K562 (cell line): ENCODE results near the gene KAZALD1. TPM values are rescaled to one million over a fixed set of nuclear protein-coding genes. Genes with fewer than 3 reads are reported as not detected.

Experiments
- ATAC-seq: fragments of 200-7000 bp; cut with Tn5 transposase; 3 replicates; pipeline ENCODE4 v1.9.1; 2020; ENCODE audit warnings: moderate library complexity
- BruUV-seq: library from RNA; stranded (reverse); fragments of 400-500 nt; replicated peaks from 2 replicates; lab custom pipeline; 2021; lab: Mats Ljungman, UMichigan
- CTCF ChIA-PET: fragments of 300-600 bp; formaldehyde crosslinking; extraction: SDS; loops from one replicate; lab custom pipeline; 2021; ENCODE audit warnings: low intra/inter-chr PET ratio; lab: Yijun Ruan, JAX
- POLR2A ChIA-PET: fragments of 300-600, 350-650 bp; sonication (Branson Sonifier 250); formaldehyde crosslinking; extraction: SDS; loops from one replicate; lab custom pipeline; 2021; ENCODE audit warnings: antibody characterized with exemption, inconsistent platforms; lab: Yijun Ruan, JAX
- DNase-seq, 4 experiments: peaks; one replicate each; pipeline versions ENCODE4 v3.0.0 to v3.0.0-alpha.2; 2011 to 2018; ENCODE audit warnings: low spot score in 3 of 4, mixed read lengths in 3 of 4; ENCODE audit errors: extremely low read depth in 1 of 4
- FAIRE-seq: peaks from 2 replicates; lab custom pipeline; 2011; peaks lifted over from hg19 to GRCh38; lab: Jason Lieb, UNC
- H2AFZ ChIP-seq: 2 replicates; pipeline ENCODE4 v1.6.0; 2011; ENCODE audit warnings: low read depth, low read length, control low read depth, inconsistent platforms
- H3K27ac ChIP-seq: fragments of 200-600 bp; 3 replicates; pipeline ENCODE4 v1.8.0; 2011; ENCODE audit warnings: low read depth, mild to moderate bottlenecking, control low read depth, inconsistent platforms, low read length, moderate library complexity, mixed read lengths; ENCODE audit errors: extremely low read depth
- H3K27me3 ChIP-seq, 2 experiments: fragments of 300-600 bp in 1 of 2; 2 replicates in 1 of 2; 3 replicates in 1 of 2; pipeline versions ENCODE4 v1.6.0 to v1.8.0; 2011; ENCODE audit warnings: inconsistent platforms in 2 of 2, low read length in 2 of 2, mild to moderate bottlenecking in 1 of 2, mixed read lengths in 1 of 2, moderate library complexity in 1 of 2; ENCODE audit not compliant: control insufficient read depth in 2 of 2, insufficient read depth in 2 of 2
- H3K36me3 ChIP-seq: fragments of 300-600 bp; 3 replicates; pipeline ENCODE4 v1.8.0; 2011; ENCODE audit warnings: mild to moderate bottlenecking, low read length, inconsistent platforms; ENCODE audit not compliant: control insufficient read depth, insufficient read depth
- H3K4me1 ChIP-seq, 2 experiments: fragments of 200-600 bp in 1 of 2; replicated peaks in 1 of 2; 2 replicates in 1 of 2; 3 replicates in 1 of 2; pipeline versions ENCODE4 v1.5.1 to v1.8.0; 2011; ENCODE audit warnings: inconsistent platforms in 2 of 2, low read length in 2 of 2, mild to moderate bottlenecking in 1 of 2, mixed read lengths in 1 of 2, moderate library complexity in 1 of 2; ENCODE audit not compliant: control insufficient read depth in 2 of 2, insufficient read depth in 2 of 2
- H3K4me2 ChIP-seq: 2 replicates; pipeline ENCODE4 v1.6.1; 2011; ENCODE audit warnings: low read length, control low read depth, inconsistent platforms, mixed read lengths; ENCODE audit not compliant: insufficient read depth
- H3K4me3 ChIP-seq: fragments of 200-600 bp; sonication (generic), shearing (Covaris generic); 2 replicates; pipeline ENCODE4 v1.5.1; 2016; ENCODE audit warnings: control low read depth, inconsistent platforms
- H3K79me2 ChIP-seq: fragments of 200-600 bp; 3 replicates; pipeline ENCODE4 v1.8.0; 2011; ENCODE audit warnings: low read length, inconsistent platforms; ENCODE audit not compliant: control insufficient read depth, insufficient read depth
- H3K9ac ChIP-seq, 2 experiments: 2 replicates each; pipeline versions ENCODE4 v1.6.0 to v1.6.1; 2011; ENCODE audit warnings: low read depth in 2 of 2, low read length in 2 of 2, control low read depth in 1 of 2, inconsistent platforms in 1 of 2, mild to moderate bottlenecking in 1 of 2, mixed read lengths in 1 of 2; ENCODE audit not compliant: insufficient read depth in 1 of 2
- H3K9me1 ChIP-seq: one replicate; pipeline ENCODE4 v1.6.0; 2011; ENCODE audit warnings: inconsistent platforms, mild to moderate bottlenecking, low read length, moderate library complexity; ENCODE audit not compliant: control insufficient read depth, insufficient read depth
- H3K9me3 ChIP-seq: replicated peaks from 2 replicates; pipeline ENCODE4 v1.5.1; 2011; ENCODE audit warnings: low read depth, low read length, inconsistent platforms; ENCODE audit not compliant: control insufficient read depth, insufficient read depth
- H4K20me1 ChIP-seq: replicated peaks from 2 replicates; pipeline ENCODE4 v1.6.1; 2011; ENCODE audit warnings: low read length, inconsistent platforms, mixed read lengths; ENCODE audit not compliant: control insufficient read depth, insufficient read depth
- CBFA2T2 ChIP-seq: fragments of 450-650 bp; conservative IDR thresholded peaks from 2 replicates; pipeline ENCODE4 v1.6.1; 2017; ENCODE audit warnings: mild to moderate bottlenecking
- CEBPB ChIP-seq: fragments of 450-650 bp; IDR thresholded peaks from 2 replicates; pipeline ENCODE4 v1.6.1; 2016; ENCODE audit warnings: missing genetic modification characterization, missing compliant biosample characterization
- NCOR1 ChIP-seq: fragments of 450-650 bp; IDR thresholded peaks from 2 replicates; pipeline ENCODE4 v1.6.1; 2016; ENCODE audit warnings: mild to moderate bottlenecking, moderate library complexity
- SNRNP70 ChIP-seq: fragments of 200-400 bp; formaldehyde crosslinking; optimal IDR thresholded peaks from 2 replicates; pipeline ENCODE3; 2017; ENCODE audit warnings: low read depth, low read length
- SPI1 ChIP-seq: IDR thresholded peaks from 2 replicates; pipeline ENCODE4 v1.6.1; 2011; ENCODE audit warnings: low read depth, low read length, control low read depth, borderline replicate concordance
- TBL1XR1 ChIP-seq, 2 experiments: IDR thresholded peaks; 2 replicates each; pipeline ENCODE4 v1.6.1; 2012; ENCODE audit warnings: improper control_type of control experiment in 2 of 2, low read length in 2 of 2, mild to moderate bottlenecking in 1 of 2
- THRA ChIP-seq: fragments of 450-650 bp; IDR thresholded peaks from 2 replicates; pipeline ENCODE4 v1.6.1; 2017; ENCODE audit warnings: mild to moderate bottlenecking, moderate library complexity
- ZNF239 ChIP-seq: fragments of 250-450 bp; sonication (Bioruptor Pico); IDR thresholded peaks from 2 replicates; pipeline ENCODE4 v1.4.0; 2020; ENCODE audit warnings: mild to moderate bottlenecking
- ZNF518B ChIP-seq: fragments of 250-450 bp; sonication (Bioruptor Pico); IDR thresholded peaks from 2 replicates; pipeline ENCODE4 v1.5.0; 2021; ENCODE audit warnings: mild to moderate bottlenecking, moderate library complexity
- WGBS: fragments of 100-300 bp; shearing (Covaris generic); methylation state at CpG from one replicate; pipeline ENCODE4 v1.1.6; 2016; ENCODE audit warnings: low coverage, mixed read lengths; ENCODE audit not compliant: insufficient coverage; ENCODE audit errors: missing lambda C conversion rate; 5-methylcytosine and 5-hydroxymethylcytosine counted together
- in situ Hi-C: fragments of 300-500 bp; cut with MboI; formaldehyde crosslinking; loops from 4 replicates; pipeline ENCODE4 v1.15.0; 2018; ENCODE audit warnings: inconsistent platforms, mixed read lengths
- intact Hi-C: fragments of 100-400 bp; cut with micrococcal nuclease; formaldehyde crosslinking; loops from 2 replicates; pipeline ENCODE4 v1.14.2; 2022
- polyA plus RNA-seq, 8 experiments: library from polyadenylated mRNA; depleted of rRNA in 4 of 8; stranded (reverse) in 5 of 8; unstranded in 3 of 8; fragments of >200 nt; fragmentation: Nextera tagmentation in 2 of 8; fragmentation: Illumina TruSeq in 1 of 8; extraction: Ambion mirVana in 2 of 8; extraction: Trizol in 1 of 8; gene quantifications; 2 replicates each; pipeline versions ENCODE4 v1.2.1 to v1.2.3, GENCODE V29; 2011 to 2014; ENCODE audit warnings: inconsistent platforms in 1 of 8, missing spikeins in 1 of 8
- total RNA-seq, 7 experiments: library from RNA; depleted of rRNA in 6 of 7; stranded (reverse); fragments of >200 nt in 6 of 7; fragmentation: Illumina TruSeq in 2 of 7; extraction: Trizol in 2 of 7; gene quantifications; 2 replicates each; pipeline versions ENCODE4 v1.2.1 to v1.2.3, GENCODE V29; 2011 to 2021; ENCODE audit warnings: low replicate concordance in 1 of 7

The KAZALD1 gene
- total and polyA plus RNA-seq, 9 of the 15 experiments (the other 6 are each of a cell fraction or from before 2014, with no cell fraction given) = 0.15 to 10.0 (median 4.9) TPM

- H3K9me1 ChIP-seq = no peaks in the 10 kb centered on the region
- peak overlapping the region; percentile 82; the same call in 1 of the 2 replicates for H2AFZ ChIP-seq
- POLR2A ChIA-PET = interaction anchor here (0.6 to 1.8 kb wide), 5 partner anchors 12 to 1620 kb away, joined by 3 to 7 read pairs (median 4); no protein-coding TSS in a partner anchor
- no peak for DNase-seq
- no peak for FAIRE-seq
- H3K4me2 ChIP-seq = peak overlapping the region; percentile 93; the same call in 1 of the 2 replicates
- 38% methylated on average over 13 of the region's 15 CpGs for WGBS
- H3K9ac ChIP-seq = peak overlapping the region; percentile 96 to 99
- TF ChIP-seq SPI1 = peak; percentile 65; the same call in 1 of the 2 replicates
- no peak for TF ChIP-seq NCOR1
- TF ChIP-seq ZNF518B (CRISPR knock-in tag) = no peak
- no peak for TF ChIP-seq CEBPB (tag)
- no peak for TF ChIP-seq TBL1XR1 (IDR thresholded peaks at IDR 0.05; ENCODE audit: low read length in 2 of 2)
- TF ChIP-seq ZNF239 (CRISPR knock-in tag) = no peak
- peak; percentile 68 for TF ChIP-seq THRA
- no peak for TF ChIP-seq SNRNP70
- TF ChIP-seq CBFA2T2 = 0 out of 2 replicates have a peak, but pooled peaks have one; percentile 5
- in situ Hi-C loops = no loop called here
- H3K9me3 ChIP-seq = no peaks in the 10 kb centered on the region
- peaks cover 45% of the 10 kb centered on the region for H3K79me2 ChIP-seq
- H4K20me1 ChIP-seq = no peaks in the 10 kb centered on the region
- BruUV-seq = no TSS peak
- intact Hi-C loops = loop anchor here (10.0 kb wide), 2 partner anchors 49 to 991 kb away; partner anchors contain the start of gene ARMH3
- peak overlapping the region; percentile 100 for H3K27ac ChIP-seq
- ATAC-seq = no peak
- peaks cover 42 to 69% of the 10 kb centered on the region in 2 experiments for H3K4me1 ChIP-seq
- H3K4me3 ChIP-seq = no peak overlapping the region; the same call in 1 of the 2 replicates
- H3K36me3 ChIP-seq = no peaks in the 10 kb centered on the region
- H3K27me3 ChIP-seq = no peaks in the 10 kb centered on the region
- CTCF ChIA-PET = interaction anchor here (0.9 kb wide), 1 partner anchor 23 kb away, joined by 3 read pairs; no protein-coding TSS in a partner anchor
These were observed 2.0 kb downstream of the KAZALD1 start for GRCh38 chr10:101063548-101064414.
